Cardiac muscle cell (in vitro differentiated cells and primary cell): ENCODE data around the gene GDPD4. TPM values are rescaled to one million over a fixed set of nuclear protein-coding genes. Genes with fewer than 3 reads are reported as not detected.

ENCODE experiments used
- DNase-seq, 2 donors: peaks; one replicate each; pipeline versions ENCODE4 v3.0.0 to v3.0.0-alpha.2; 2010 to 2017; ENCODE audit warnings: low read depth in 1 of 2, low spot score in 1 of 2
- H3K27ac ChIP-seq: fragments of 200-600 bp; sonication (generic); 2 replicates; pipeline ENCODE4 v1.5.1; 2016
- H3K27me3 ChIP-seq: fragments of 200-600 bp; sonication (generic); 2 replicates; pipeline ENCODE4 v1.6.0; 2016; ENCODE audit warnings: control low read depth
- H3K36me3 ChIP-seq: fragments of 200-600 bp; sonication (generic); 2 replicates; pipeline ENCODE4 v1.5.1; 2016; ENCODE audit warnings: control low read depth
- H3K4me1 ChIP-seq: fragments of 200-600 bp; sonication (generic); 2 replicates; pipeline ENCODE4 v1.8.1; 2017; ENCODE audit warnings: low read depth, mild to moderate bottlenecking, mixed run types
- H3K4me3 ChIP-seq: fragments of 200-600 bp; sonication (generic); 2 replicates; pipeline ENCODE4 v1.5.1; 2016; ENCODE audit warnings: mild to moderate bottlenecking
- H3K9me3 ChIP-seq: fragments of 200-600 bp; sonication (generic); 2 replicates; pipeline ENCODE4 v1.5.1; 2017; ENCODE audit warnings: low read depth, mild to moderate bottlenecking, control low read depth
- CTCF ChIP-seq: IDR thresholded peaks from 2 replicates; pipeline ENCODE4 v1.5.1; 2012; ENCODE audit warnings: low read depth, mild to moderate bottlenecking, low read length
- polyA plus RNA-seq: library from polyadenylated mRNA; unstranded; fragments of >200 nt; fragmentation: Nextera tagmentation; extraction: Ambion mirVana; gene quantifications from 2 replicates; pipeline ENCODE4 v1.2.1, GENCODE V29; 2016
- total RNA-seq: library from RNA; depleted of rRNA; stranded (reverse); fragments of >200 nt; gene quantifications from 2 replicates; pipeline ENCODE4 v1.2.3, GENCODE V29; 2016

Gene GDPD4
- total and polyA plus RNA-seq, 2 experiments from 2014 or later: not detected

- no peak for TF ChIP-seq CTCF
- Histone ChIP-seq H3K9me3 (no peaks in the 10 kb centered on the region), H3K4me3 (no peak overlapping the region), H3K4me1 (peaks cover 7% of the 10 kb centered on the region), H3K27ac (no peak overlapping the region), H3K27me3 (no peaks in the 10 kb centered on the region), H3K36me3 (no peaks in the 10 kb centered on the region)
- DNase-seq: no peak
Observed at GRCh38 chr11:77173494-77173893, 128.0 kb downstream of the GDPD4 start.

- H3K4me3 ChIP-seq: no peak overlapping the region
- no peak overlapping the region for H3K27ac ChIP-seq
- H3K4me1 ChIP-seq: peaks cover 7% of the 10 kb centered on the region
- H3K36me3 ChIP-seq: no peaks in the 10 kb centered on the region
- TF ChIP-seq CTCF: no peak
- no peaks in the 10 kb centered on the region for H3K9me3 ChIP-seq
- DNase-seq: peak in 1 of 2 donors; percentile 21
- H3K27me3 ChIP-seq: no peaks in the 10 kb centered on the region
Observed at GRCh38 chr11:77172666-77172982, 128.9 kb downstream of the GDPD4 start.

GRCh38 chr11:77171885-77172665 is 129.4 kb downstream of the GDPD4 start:
- Histone ChIP-seq H3K4me1 (peaks cover 7% of the 10 kb centered on the region), H3K36me3 (no peaks in the 10 kb centered on the region), H3K27me3 (no peaks in the 10 kb centered on the region), H3K4me3 (no peak overlapping the region), H3K27ac (no peak overlapping the region), H3K9me3 (no peaks in the 10 kb centered on the region)
- DNase-seq: peak in 1 of 2 donors; percentile 68
- TF ChIP-seq CTCF: no peak

GRCh38 chr11:77171254-77171653 is 130.2 kb downstream of the GDPD4 start:
- H3K4me3 ChIP-seq: no peak overlapping the region
- peaks cover 7% of the 10 kb centered on the region for H3K4me1 ChIP-seq
- no peaks in the 10 kb centered on the region for H3K36me3 ChIP-seq
- no peak for DNase-seq
- no peak for TF ChIP-seq CTCF
- H3K27me3 ChIP-seq: no peaks in the 10 kb centered on the region
- no peak overlapping the region for H3K27ac ChIP-seq
- no peaks in the 10 kb centered on the region for H3K9me3 ChIP-seq

GRCh38 chr11:77170107-77170506 is 131.4 kb downstream of the GDPD4 start:
- H3K27ac ChIP-seq: no peak overlapping the region
- peak in 1 of 2 donors; percentile 23 for DNase-seq
- no peaks in the 10 kb centered on the region for H3K9me3 ChIP-seq
- no peaks in the 10 kb centered on the region for H3K27me3 ChIP-seq
- H3K4me1 ChIP-seq: peaks cover 3% of the 10 kb centered on the region
- H3K4me3 ChIP-seq: no peak overlapping the region
- H3K36me3 ChIP-seq: no peaks in the 10 kb centered on the region
- no peak for TF ChIP-seq CTCF
